K562 (cell line): ENCODE data around the gene ERMP1. TPM values are rescaled to one million over a fixed set of nuclear protein-coding genes. Genes with fewer than 3 reads are reported as not detected.
A peak's percentile ranks its signal among the peaks of the same experiment; 100 is the strongest.

Experiments
- ARID1B ChIP-seq: fragments of 450-650 bp; IDR thresholded peaks from 2 replicates; pipeline ENCODE4 v1.6.1; 2016; ENCODE audit warnings: antibody characterized with exemption, mild to moderate bottlenecking, inconsistent platforms
- C11orf30 ChIP-seq: fragments of 450-650 bp; IDR thresholded peaks from 2 replicates; pipeline ENCODE4 v1.6.1; 2016; ENCODE audit warnings: low read depth, mild to moderate bottlenecking
- CBX5 ChIP-seq: IDR thresholded peaks from 2 replicates; pipeline ENCODE4 v1.6.1; 2014; ENCODE audit warnings: low read depth, borderline replicate concordance
- CREB1 ChIP-seq, 2 experiments: sonication (generic) in 1 of 2; formaldehyde crosslinking in 1 of 2; IDR thresholded peaks; 2 replicates each; pipeline versions ENCODE4 v1.6.1 to v1.8.0; 2012 to 2022; ENCODE audit warnings: inconsistent platforms in 1 of 2, mild to moderate bottlenecking in 1 of 2, missing genetic modification reagents in 1 of 2, moderate library complexity in 1 of 2
- ELF1 ChIP-seq: fragments of 200-800 bp; sonication (Bioruptor generic); IDR thresholded peaks from 2 replicates; pipeline ENCODE4 v1.6.1; 2016; ENCODE audit warnings: missing genetic modification characterization, missing compliant biosample characterization
- ESRRB ChIP-seq: fragments of 250-450 bp; sonication (Bioruptor Pico); IDR thresholded peaks from 2 replicates; pipeline ENCODE4 v1.5.0; 2020; ENCODE audit warnings: mild to moderate bottlenecking, moderate library complexity, borderline replicate concordance
- L3MBTL2 ChIP-seq: fragments of 450-650 bp; IDR thresholded peaks from 2 replicates; pipeline ENCODE4 v1.6.1; 2016; ENCODE audit warnings: mild to moderate bottlenecking, moderate library complexity
- LEF1 ChIP-seq: fragments of 450-650 bp; IDR thresholded peaks from 2 replicates; pipeline ENCODE4 v1.6.1; 2016; ENCODE audit warnings: mild to moderate bottlenecking
- MBD2 ChIP-seq: sonication (generic); IDR thresholded peaks from 2 replicates; pipeline ENCODE4 v1.6.1; 2016; ENCODE audit warnings: low read depth, borderline replicate concordance
- SMAD4 ChIP-seq: fragments of 250-450 bp; sonication (Bioruptor Pico); conservative IDR thresholded peaks from 2 replicates; pipeline ENCODE4 v1.8.0; 2021; ENCODE audit warnings: inconsistent platforms, mild to moderate bottlenecking, moderate library complexity
- SREBF1 ChIP-seq: fragments of 150-350 bp; IDR thresholded peaks from 2 replicates; pipeline ENCODE4 v1.6.1; 2014; ENCODE audit warnings: antibody characterized with exemption, low read depth, low read length, borderline replicate concordance
- SUPT5H ChIP-seq: fragments of 450-650 bp; IDR thresholded peaks from 2 replicates; pipeline ENCODE4 v1.6.1; 2016
- TCFL5 ChIP-seq: fragments of 250-450 bp; sonication (Bioruptor Pico); conservative IDR thresholded peaks from 2 replicates; pipeline ENCODE4 v1.6.1; 2021; ENCODE audit warnings: mild to moderate bottlenecking, moderate library complexity, matching md5 sums
- YBX1 ChIP-seq: fragments of 450-650 bp; IDR thresholded peaks from 2 replicates; pipeline ENCODE4 v1.7.1; 2016; ENCODE audit warnings: mild to moderate bottlenecking
- ZNF232 ChIP-seq: sonication (generic); formaldehyde crosslinking; IDR thresholded peaks from 2 replicates; pipeline ENCODE4 v1.8.0; 2022; ENCODE audit warnings: mild to moderate bottlenecking, missing genetic modification reagents
- ZNF324 ChIP-seq: fragments of 250-450 bp; sonication (Bioruptor Pico); IDR thresholded peaks from 2 replicates; pipeline ENCODE4 v1.4.0; 2020; ENCODE audit warnings: mild to moderate bottlenecking
- polyA plus RNA-seq, 8 experiments: library from polyadenylated mRNA; depleted of rRNA in 4 of 8; stranded (reverse) in 5 of 8; unstranded in 3 of 8; fragments of >200 nt; fragmentation: Nextera tagmentation in 2 of 8; fragmentation: Illumina TruSeq in 1 of 8; extraction: Ambion mirVana in 2 of 8; extraction: Trizol in 1 of 8; gene quantifications; 2 replicates each; pipeline versions ENCODE4 v1.2.1 to v1.2.3, GENCODE V29; 2011 to 2014; ENCODE audit warnings: inconsistent platforms in 1 of 8, missing spikeins in 1 of 8
- total RNA-seq, 7 experiments: library from RNA; depleted of rRNA in 6 of 7; stranded (reverse); fragments of >200 nt in 6 of 7; fragmentation: Illumina TruSeq in 2 of 7; extraction: Trizol in 2 of 7; gene quantifications; 2 replicates each; pipeline versions ENCODE4 v1.2.1 to v1.2.3, GENCODE V29; 2011 to 2021; ENCODE audit warnings: low replicate concordance in 1 of 7
- TF ChIP-seq, protein P1 (sequence below): fragments of 250-450 bp; sonication (Bioruptor Pico); IDR thresholded peaks from 2 replicates; pipeline ENCODE4 v1.8.0; 2022; ENCODE audit warnings: moderate library complexity, mild to moderate bottlenecking, inconsistent platforms
- TF ChIP-seq, protein P2 (sequence below): fragments of 250-450 bp; sonication (Bioruptor Pico); IDR thresholded peaks from 2 replicates; pipeline ENCODE4 v1.8.0; 2021; ENCODE audit warnings: mild to moderate bottlenecking, moderate library complexity

ERMP1 gene
- total and polyA plus RNA-seq, 9 of the 15 experiments (the other 6 are each of a cell fraction or from before 2014, with no cell fraction given), result 2.5 to 26.3 (median 12.6) TPM

DNA sequence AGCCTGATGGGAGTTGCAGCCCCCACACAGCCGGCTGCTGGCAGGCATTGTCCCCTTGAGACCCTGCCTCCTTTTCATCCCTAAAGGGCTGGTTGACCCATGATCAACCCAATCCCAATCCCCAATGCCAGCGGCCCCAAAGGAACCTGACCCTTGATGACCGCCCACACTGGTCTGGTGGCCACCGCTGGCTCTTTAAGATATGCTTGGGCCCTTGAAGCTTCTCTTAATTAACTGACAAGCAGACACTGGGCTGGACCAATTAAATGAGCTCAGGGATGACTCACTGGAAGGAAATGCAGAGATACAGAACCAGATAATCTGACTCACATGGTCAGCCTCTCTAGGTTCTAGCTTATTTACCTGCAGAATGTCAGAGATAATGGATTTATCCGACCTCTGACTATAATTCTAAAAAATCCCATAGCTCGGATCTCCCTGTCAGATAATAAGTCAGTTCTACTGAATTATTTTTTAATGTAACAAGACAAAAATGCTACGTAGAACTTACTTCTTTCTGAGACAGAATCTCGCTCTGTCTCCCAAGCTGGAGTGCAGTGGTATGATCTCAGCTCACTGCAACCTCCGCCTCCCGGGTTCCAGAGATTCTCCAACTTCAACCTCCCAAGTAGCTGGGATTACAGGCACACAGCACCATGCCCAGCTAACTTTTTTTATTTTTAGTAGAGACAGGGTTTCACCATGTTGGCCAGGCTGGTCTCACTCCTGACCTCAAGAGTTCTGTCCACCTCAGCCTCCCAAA lies 46.7 kb upstream of the ERMP1 start (continued):
- TF ChIP-seq, protein P1, sequence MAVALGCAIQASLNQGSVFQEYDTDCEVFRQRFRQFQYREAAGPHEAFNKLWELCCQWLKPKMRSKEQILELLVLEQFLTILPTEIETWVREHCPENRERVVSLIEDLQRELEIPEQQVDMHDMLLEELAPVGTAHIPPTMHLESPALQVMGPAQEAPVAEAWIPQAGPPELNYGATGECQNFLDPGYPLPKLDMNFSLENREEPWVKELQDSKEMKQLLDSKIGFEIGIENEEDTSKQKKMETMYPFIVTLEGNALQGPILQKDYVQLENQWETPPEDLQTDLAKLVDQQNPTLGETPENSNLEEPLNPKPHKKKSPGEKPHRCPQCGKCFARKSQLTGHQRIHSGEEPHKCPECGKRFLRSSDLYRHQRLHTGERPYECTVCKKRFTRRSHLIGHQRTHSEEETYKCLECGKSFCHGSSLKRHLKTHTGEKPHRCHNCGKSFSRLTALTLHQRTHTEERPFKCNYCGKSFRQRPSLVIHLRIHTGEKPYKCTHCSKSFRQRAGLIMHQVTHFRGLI, result no peak
- TF ChIP-seq ESRRB (CRISPR knock-in tag) (no peak), SUPT5H (no peak), ARID1B (peak; percentile 96), CBX5 (no peak), SREBF1 (no peak), CREB1 (IDR thresholded peaks at IDR 0.05) (no peak), CREB1 (CRISPR knock-in tag; IDR thresholded peaks at IDR 0.05) (no peak), LEF1 (peak; percentile 81; the same call in 1 of the 2 replicates), L3MBTL2 (peak; percentile 47), C11orf30 (no peak), ZNF232 (CRISPR knock-in tag) (no peak), TCFL5 (no peak), ZNF324 (CRISPR knock-in tag) (no peak), SMAD4 (CRISPR knock-in tag) (0 out of 2 replicates have a peak, but pooled peaks have one; percentile 35), ELF1 (tag) (no peak), YBX1 (no peak), MBD2 (peak; percentile 61; the same call in 1 of the 2 replicates)
- TF ChIP-seq, protein P2, sequence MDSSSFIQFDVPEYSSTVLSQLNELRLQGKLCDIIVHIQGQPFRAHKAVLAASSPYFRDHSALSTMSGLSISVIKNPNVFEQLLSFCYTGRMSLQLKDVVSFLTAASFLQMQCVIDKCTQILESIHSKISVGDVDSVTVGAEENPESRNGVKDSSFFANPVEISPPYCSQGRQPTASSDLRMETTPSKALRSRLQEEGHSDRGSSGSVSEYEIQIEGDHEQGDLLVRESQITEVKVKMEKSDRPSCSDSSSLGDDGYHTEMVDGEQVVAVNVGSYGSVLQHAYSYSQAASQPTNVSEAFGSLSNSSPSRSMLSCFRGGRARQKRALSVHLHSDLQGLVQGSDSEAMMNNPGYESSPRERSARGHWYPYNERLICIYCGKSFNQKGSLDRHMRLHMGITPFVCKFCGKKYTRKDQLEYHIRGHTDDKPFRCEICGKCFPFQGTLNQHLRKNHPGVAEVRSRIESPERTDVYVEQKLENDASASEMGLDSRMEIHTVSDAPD, result no peak
